Cardiac atrium fibroblast (primary cell): Measurements from ENCODE around the gene PTH. TPM values are rescaled to one million over a fixed set of nuclear protein-coding genes. Genes with fewer than 3 reads are reported as not detected.

Experiments used
- total RNA-seq: library from RNA; depleted of rRNA; stranded (reverse); fragments of >200 nt; gene quantifications from 2 replicates; pipeline ENCODE4 v1.2.3, GENCODE V29; 2015

PTH gene
- total RNA-seq = not detected in 2 replicates

GRCh38 chr11:13495929-13496328, at the start of gene PTH:
Gene PTH, minus strand, starts transcription at chr11:13495997. Its CDS starts 3,142 bp downstream, at chr11:13492855.

GRCh38 chr11:13462901-13463778, 32.7 kb downstream of the PTH start, which contains the start of gene BTBD10:
Gene BTBD10, minus strand, starts transcription at chr11:13463222. Its CDS starts 18,098 bp downstream, at chr11:13445124.

Other genes with a start within 250 kb of the PTH start
- gene BMAL1, start 218.2 kb downstream of the PTH start, total RNA-seq = 9.9 and 31.1 TPM in 2 replicates
- 21.2 and 27.4 TPM in 2 replicates for gene BTBD10, start 32.8 kb downstream of the PTH start, total RNA-seq
- 18.8 and 33.7 TPM in 2 replicates for gene FAR1, start 172.7 kb upstream of the PTH start, total RNA-seq